ENCODE results near the gene EHMT1.

Gene EHMT1

GRCh38 chr9:137825324-137825989 is 206.7 kb downstream of the EHMT1 start:
- no peak for DNase-seq (ENCODE audit: low read depth in 1 of 2, low spot score in 1 of 2)
- TF ChIP-seq JUND (IDR thresholded peaks at IDR 0.05; ENCODE audit: low read depth): no peak
- in situ Hi-C loops (cut with HindIII; ENCODE audit: low pct_unique_long_range_greater_than_20kb, low sequenced_read_pairs): no loop called here

GRCh38 chr9:137827908-137828526 is 209.2 kb downstream of the EHMT1 start:
- in situ Hi-C loops (cut with HindIII; ENCODE audit: low pct_unique_long_range_greater_than_20kb, low sequenced_read_pairs): no loop called here

GRCh38 chr9:137828527-137829259 is 209.9 kb downstream of the EHMT1 start:
- no peak for TF ChIP-seq JUND (IDR thresholded peaks at IDR 0.05; ENCODE audit: low read depth)
- in situ Hi-C loops (cut with HindIII; ENCODE audit: low pct_unique_long_range_greater_than_20kb, low sequenced_read_pairs): no loop called here
- DNase-seq (ENCODE audit: low read depth in 1 of 2, low spot score in 1 of 2): peak; percentile 56 to 68

More at GRCh38 chr9:137827908-137828526, 209.2 kb downstream of the EHMT1 start:
- TF ChIP-seq JUND (IDR thresholded peaks at IDR 0.05; ENCODE audit: low read depth): no peak
- no peak for DNase-seq (ENCODE audit: low read depth in 1 of 2, low spot score in 1 of 2)

- TF ChIP-seq JUND (IDR thresholded peaks at IDR 0.05; ENCODE audit: low read depth): no peak
- in situ Hi-C loops (cut with HindIII; ENCODE audit: low pct_unique_long_range_greater_than_20kb, low sequenced_read_pairs): no loop called here
- DNase-seq (ENCODE audit: low read depth in 1 of 2, low spot score in 1 of 2): no peak
These were observed 210.6 kb downstream of the EHMT1 start for GRCh38 chr9:137829260-137829996.

- in situ Hi-C loops (cut with HindIII; ENCODE audit: low pct_unique_long_range_greater_than_20kb, low sequenced_read_pairs): no loop called here
- DNase-seq (ENCODE audit: low read depth in 1 of 2, low spot score in 1 of 2): no peak
- no peak for TF ChIP-seq JUND (IDR thresholded peaks at IDR 0.05; ENCODE audit: low read depth)
These were observed 213.4 kb downstream of the EHMT1 start for GRCh38 chr9:137832191-137832700.

GRCh38 chr9:137832830-137833590 is 214.2 kb downstream of the EHMT1 start:
- no peak for TF ChIP-seq JUND (IDR thresholded peaks at IDR 0.05; ENCODE audit: low read depth)
- in situ Hi-C loops (cut with HindIII; ENCODE audit: low pct_unique_long_range_greater_than_20kb, low sequenced_read_pairs): no loop called here
- DNase-seq (ENCODE audit: low read depth in 1 of 2, low spot score in 1 of 2): no peak

- in situ Hi-C loops (cut with HindIII; ENCODE audit: low pct_unique_long_range_greater_than_20kb, low sequenced_read_pairs): no loop called here
- DNase-seq (ENCODE audit: low read depth in 1 of 2, low spot score in 1 of 2): no peak
- TF ChIP-seq JUND (IDR thresholded peaks at IDR 0.05; ENCODE audit: low read depth): no peak
These were observed 215.2 kb downstream of the EHMT1 start for GRCh38 chr9:137833721-137834613.

- DNase-seq (ENCODE audit: low read depth in 1 of 2, low spot score in 1 of 2): no peak
- no peak for TF ChIP-seq JUND (IDR thresholded peaks at IDR 0.05; ENCODE audit: low read depth)
- in situ Hi-C loops (cut with HindIII; ENCODE audit: low pct_unique_long_range_greater_than_20kb, low sequenced_read_pairs): no loop called here
These were observed 216.2 kb downstream of the EHMT1 start for GRCh38 chr9:137834846-137835546.

- no peak for DNase-seq (ENCODE audit: low read depth in 1 of 2, low spot score in 1 of 2)
- no peak for TF ChIP-seq JUND (IDR thresholded peaks at IDR 0.05; ENCODE audit: low read depth)
- in situ Hi-C loops (cut with HindIII; ENCODE audit: low pct_unique_long_range_greater_than_20kb, low sequenced_read_pairs): no loop called here
These were observed 217.5 kb downstream of the EHMT1 start for GRCh38 chr9:137836151-137836830.

- in situ Hi-C loops (cut with HindIII; ENCODE audit: low pct_unique_long_range_greater_than_20kb, low sequenced_read_pairs): no loop called here
- peak in 1 of 2 experiments; percentile 25 for DNase-seq (ENCODE audit: low read depth in 1 of 2, low spot score in 1 of 2)
- TF ChIP-seq JUND (IDR thresholded peaks at IDR 0.05; ENCODE audit: low read depth): no peak
These were observed 218.0 kb downstream of the EHMT1 start for GRCh38 chr9:137836831-137837241.

Data from T47D (cell line).